ENCODE results near the gene CCDC146.
"Not testable (repeated sequence)": the region's sequence is repeated elsewhere in the genome, so short reads cannot be mapped to it uniquely, and the experiment has no call there.

CCDC146 gene

DNA sequence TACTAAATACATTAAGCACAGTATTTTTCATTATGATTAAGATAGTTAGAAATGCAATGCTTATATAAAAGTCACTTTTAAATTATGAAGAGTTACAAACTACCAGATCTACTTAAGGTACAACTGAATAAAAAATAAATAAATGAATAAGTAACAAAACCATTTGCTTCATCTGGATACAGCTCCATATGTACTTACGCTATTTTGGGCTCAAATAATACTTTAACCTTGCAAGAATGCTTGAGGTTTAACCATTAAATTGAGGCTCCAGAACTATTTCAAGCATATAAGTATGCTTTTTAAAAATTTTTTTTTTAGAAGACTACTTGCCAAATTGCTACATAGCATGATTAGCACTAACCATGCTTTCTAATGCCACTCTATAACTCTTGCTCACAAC lies 14.1 kb upstream of the CCDC146 start:
- H3K9me3 Mint-ChIP-seq; H3K27me3 Mint-ChIP-seq; H3K27ac Mint-ChIP-seq; intact Hi-C loops (cut with micrococcal nuclease); H3K4me3 Mint-ChIP-seq; H3K4me1 Mint-ChIP-seq (ENCODE audit: low read depth); H3K36me3 Mint-ChIP-seq (ENCODE audit: low read depth): not testable (repeated sequence)

DNA sequence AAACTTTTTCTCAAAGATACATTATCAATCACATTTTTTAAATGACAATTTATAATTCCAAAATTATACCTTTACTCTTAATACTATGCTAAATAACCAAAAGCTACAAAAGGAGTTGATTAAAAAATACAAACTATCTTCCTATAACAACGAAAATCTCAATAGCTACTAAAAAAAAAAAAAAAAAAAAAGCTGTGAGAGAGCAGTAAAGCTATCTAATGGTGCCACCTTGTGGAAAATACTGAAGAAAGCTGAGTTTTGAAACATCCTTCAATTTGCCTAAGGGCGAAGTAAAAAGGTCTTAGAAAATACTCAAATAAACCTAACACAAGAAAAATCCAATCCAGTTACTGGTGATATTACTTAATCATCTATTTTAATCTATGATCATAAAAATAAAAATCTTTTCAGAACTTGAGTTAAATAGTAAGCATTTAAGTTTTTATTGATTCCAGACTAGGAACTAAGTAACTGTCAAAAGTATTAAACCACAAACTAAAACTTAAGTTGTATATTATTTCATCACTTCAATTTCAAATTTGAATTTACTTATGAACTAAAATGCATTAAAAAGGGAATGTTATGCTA lies 9.6 kb upstream of the CCDC146 start:
- intact Hi-C loops (cut with micrococcal nuclease); H3K36me3 Mint-ChIP-seq (ENCODE audit: low read depth); H3K4me3 Mint-ChIP-seq; H3K27me3 Mint-ChIP-seq; H3K27ac Mint-ChIP-seq; H3K4me1 Mint-ChIP-seq (ENCODE audit: low read depth); H3K9me3 Mint-ChIP-seq: not testable (repeated sequence)

DNA sequence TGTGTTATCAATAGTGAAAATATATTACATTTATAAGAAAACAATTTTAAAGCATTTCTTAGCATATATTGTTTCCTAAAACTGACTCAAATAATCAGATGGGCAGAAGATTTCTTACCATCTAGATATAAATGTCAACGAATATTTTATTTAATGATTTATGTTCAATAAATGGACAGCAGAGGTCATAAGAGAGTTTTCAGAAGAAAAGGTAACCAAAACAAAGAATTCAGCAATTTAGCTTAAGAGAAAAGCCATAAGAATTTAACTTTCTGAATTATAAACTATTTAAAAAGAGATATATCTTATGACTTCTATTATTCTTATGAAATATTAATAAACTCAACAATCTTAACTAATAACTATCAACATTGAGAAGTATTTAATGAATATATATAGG lies 3.1 kb downstream of the CCDC146 start:
- intact Hi-C loops (cut with micrococcal nuclease): loop anchor here (5.0 kb wide), 1 partner anchor 207 kb away; no protein-coding TSS in a partner anchor
- H3K36me3 Mint-ChIP-seq (ENCODE audit: low read depth); H3K27me3 Mint-ChIP-seq; H3K4me3 Mint-ChIP-seq; H3K27ac Mint-ChIP-seq; H3K9me3 Mint-ChIP-seq: not testable (repeated sequence)
- peaks cover 36% of the 10 kb centered on the region for H3K4me1 Mint-ChIP-seq (ENCODE audit: low read depth)

DNA sequence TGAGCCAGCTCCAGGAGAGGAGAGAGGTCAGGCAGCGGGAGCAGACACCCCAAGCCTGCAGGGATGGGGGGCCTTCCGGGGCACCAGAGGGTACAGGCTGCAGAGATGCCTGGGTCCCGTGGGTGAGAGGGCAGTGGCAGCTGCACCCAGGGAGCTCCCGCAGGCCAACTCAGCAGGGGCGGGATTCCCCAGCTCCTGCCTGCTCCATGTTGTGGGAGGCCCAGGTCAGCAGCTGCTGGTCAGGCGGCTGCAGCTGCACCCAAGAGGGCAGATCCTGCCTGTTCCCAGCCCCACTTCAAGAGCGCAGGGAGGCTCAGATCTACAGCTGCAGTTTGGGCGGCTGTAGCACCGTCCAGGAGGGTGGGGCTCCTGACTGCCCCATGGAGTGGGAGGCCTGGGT lies 4.6 kb downstream of the CCDC146 start:
- peak overlapping the region; percentile 58 for H3K4me3 Mint-ChIP-seq
- not testable (repeated sequence) for H3K36me3 Mint-ChIP-seq (ENCODE audit: low read depth); H3K9me3 Mint-ChIP-seq; H3K27me3 Mint-ChIP-seq
- peak overlapping the region; percentile 73 for H3K27ac Mint-ChIP-seq
- peaks cover 32% of the 10 kb centered on the region for H3K4me1 Mint-ChIP-seq (ENCODE audit: low read depth)
- intact Hi-C loops (cut with micrococcal nuclease): loop anchor here (2.0 to 5.0 kb wide), 2 partner anchors 120 to 205 kb away; no protein-coding TSS in a partner anchor

DNA sequence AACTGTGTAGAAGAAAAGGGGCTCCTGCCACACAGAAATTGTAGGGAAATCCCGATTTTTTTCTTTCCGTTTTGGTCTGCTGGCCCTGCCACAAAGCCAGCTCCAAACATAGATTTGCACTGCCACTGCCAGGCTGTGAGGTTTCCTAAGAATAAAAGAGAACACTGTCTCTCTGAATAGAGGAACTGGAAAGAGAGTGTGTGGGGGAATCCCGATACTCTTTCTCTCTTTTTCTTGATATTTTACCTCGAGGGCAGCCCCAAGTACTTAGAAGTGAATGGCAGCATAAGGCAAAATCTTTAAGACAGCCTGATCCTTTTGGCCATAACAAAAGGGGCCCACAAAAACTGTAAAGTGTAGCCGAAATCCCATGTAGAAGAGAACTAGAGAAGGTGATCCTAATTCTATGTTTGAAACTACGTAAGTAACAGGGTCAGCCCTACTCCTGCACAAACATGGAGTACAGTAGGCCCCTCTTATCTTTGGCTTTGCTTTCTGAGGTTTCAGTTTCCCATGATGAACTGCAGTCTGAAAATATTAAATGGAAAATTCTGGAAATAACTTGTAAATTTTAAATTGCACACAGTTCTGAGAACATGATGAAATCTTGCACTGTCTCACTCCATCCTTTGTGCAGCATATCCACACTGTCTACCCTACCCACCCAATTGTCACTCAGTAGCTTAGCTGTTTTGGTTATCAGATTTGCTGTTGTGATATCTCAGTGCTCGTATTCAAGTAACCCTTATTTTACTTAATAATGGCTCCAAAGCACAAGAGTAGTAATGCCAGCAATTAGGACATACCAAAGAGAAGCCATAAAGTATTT lies 6.4 kb downstream of the CCDC146 start:
- not testable (repeated sequence) for H3K9me3 Mint-ChIP-seq; H3K27me3 Mint-ChIP-seq; H3K4me3 Mint-ChIP-seq; H3K36me3 Mint-ChIP-seq (ENCODE audit: low read depth)
- H3K4me1 Mint-ChIP-seq (ENCODE audit: low read depth): peaks cover 27% of the 10 kb centered on the region
- intact Hi-C loops (cut with micrococcal nuclease): loop anchor here (5.0 kb wide), 1 partner anchor 204 kb away; no protein-coding TSS in a partner anchor
- H3K27ac Mint-ChIP-seq: peak overlapping the region; percentile 71

DNA sequence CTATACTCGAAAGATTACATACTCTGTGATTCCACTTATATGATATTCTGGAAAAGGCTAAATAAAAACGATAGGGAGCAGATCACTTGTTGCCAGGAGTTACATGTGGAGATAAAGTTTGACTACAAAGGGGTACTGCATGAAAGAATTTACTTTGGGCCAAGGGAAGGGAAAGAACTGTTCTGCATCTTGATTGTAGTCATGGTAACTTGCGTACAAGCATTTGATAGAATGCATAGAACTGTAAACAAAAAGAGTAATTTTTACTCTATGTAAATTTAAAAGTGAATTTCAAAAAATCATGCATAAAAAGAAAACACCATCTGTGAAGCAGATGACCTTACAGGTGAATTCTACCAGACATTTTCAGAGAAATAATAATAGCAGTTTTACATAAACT lies 9.4 kb downstream of the CCDC146 start:
- H3K27ac Mint-ChIP-seq; H3K27me3 Mint-ChIP-seq; H3K36me3 Mint-ChIP-seq (ENCODE audit: low read depth): not testable (repeated sequence)

DNA sequence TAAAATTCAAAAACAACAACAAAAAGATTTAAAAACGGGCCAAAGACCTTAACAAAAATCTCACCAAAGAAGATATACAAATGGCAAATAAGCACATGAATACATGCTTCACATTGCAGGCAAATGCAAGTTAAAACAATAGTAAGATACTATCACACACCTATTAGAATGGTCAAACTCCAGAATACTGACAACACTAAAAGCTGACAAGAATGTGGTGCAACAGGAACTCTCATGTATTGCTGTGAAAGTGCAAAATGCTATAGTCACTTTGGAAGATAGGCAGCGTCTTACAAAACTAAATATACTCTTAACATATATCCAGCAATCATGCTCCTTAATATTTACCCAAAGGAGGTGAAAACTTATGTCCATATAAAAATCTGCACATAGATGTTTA lies 16.3 kb downstream of the CCDC146 start:
- H3K4me1 Mint-ChIP-seq (ENCODE audit: low read depth): peaks cover 11% of the 10 kb centered on the region
- H3K27me3 Mint-ChIP-seq; H3K36me3 Mint-ChIP-seq (ENCODE audit: low read depth); H3K27ac Mint-ChIP-seq; H3K4me3 Mint-ChIP-seq; intact Hi-C loops (cut with micrococcal nuclease); H3K9me3 Mint-ChIP-seq: not testable (repeated sequence)

More for the DNA sequence above, 9.4 kb downstream of the CCDC146 start:
- H3K4me3 Mint-ChIP-seq; intact Hi-C loops (cut with micrococcal nuclease); H3K9me3 Mint-ChIP-seq: not testable (repeated sequence)
- peaks cover 23% of the 10 kb centered on the region for H3K4me1 Mint-ChIP-seq (ENCODE audit: low read depth)

DNA sequence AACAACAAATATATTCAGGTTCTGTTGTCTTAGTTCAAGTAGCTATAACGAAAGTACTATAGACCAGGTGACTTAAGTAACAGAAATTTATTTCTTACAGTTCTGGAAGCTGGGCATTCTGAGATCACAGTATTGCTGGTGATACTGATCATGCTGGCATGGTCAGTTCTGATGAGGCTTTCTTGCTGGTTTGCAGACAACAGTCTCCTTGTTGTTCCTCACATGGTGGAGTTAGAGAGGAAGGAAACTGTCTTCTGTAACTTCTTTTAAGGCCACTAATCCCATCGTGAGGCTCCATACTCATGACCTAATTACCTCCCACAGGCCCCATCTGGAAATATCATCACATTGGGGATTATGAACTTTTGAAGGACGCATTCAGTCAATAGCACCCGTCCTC lies 17.9 kb downstream of the CCDC146 start:
- H3K36me3 Mint-ChIP-seq (ENCODE audit: low read depth); H3K4me3 Mint-ChIP-seq; H3K4me1 Mint-ChIP-seq (ENCODE audit: low read depth); H3K27me3 Mint-ChIP-seq; H3K27ac Mint-ChIP-seq; intact Hi-C loops (cut with micrococcal nuclease): not testable (repeated sequence)
- H3K9me3 Mint-ChIP-seq: peaks cover 15% of the 10 kb centered on the region

DNA sequence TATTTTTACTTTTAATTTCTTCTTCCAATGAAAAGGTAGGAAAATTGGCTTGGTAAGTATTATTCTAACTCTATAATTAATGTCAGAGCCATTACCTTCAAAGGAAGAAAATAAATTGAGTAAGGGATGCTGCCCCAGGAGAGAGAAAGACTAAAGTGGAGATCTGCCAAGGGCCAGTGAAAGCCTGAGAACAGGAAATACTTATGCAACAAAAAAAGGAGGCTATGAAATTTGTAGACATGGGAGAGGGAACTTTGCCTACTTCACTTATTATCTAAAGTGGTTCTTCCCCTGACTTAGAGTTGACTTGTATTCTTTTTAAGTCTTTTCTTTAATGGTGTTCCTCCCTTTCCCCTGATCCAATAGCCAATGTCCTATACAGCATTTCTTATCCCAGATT lies 29.8 kb downstream of the CCDC146 start:
- H3K27me3 Mint-ChIP-seq; H3K9me3 Mint-ChIP-seq; H3K4me3 Mint-ChIP-seq; intact Hi-C loops (cut with micrococcal nuclease): not testable (repeated sequence)
- peaks cover 16% of the 10 kb centered on the region for H3K36me3 Mint-ChIP-seq (ENCODE audit: low read depth)
- peaks cover 26% of the 10 kb centered on the region for H3K4me1 Mint-ChIP-seq (ENCODE audit: low read depth)
- H3K27ac Mint-ChIP-seq: peak overlapping the region; percentile 67

DNA sequence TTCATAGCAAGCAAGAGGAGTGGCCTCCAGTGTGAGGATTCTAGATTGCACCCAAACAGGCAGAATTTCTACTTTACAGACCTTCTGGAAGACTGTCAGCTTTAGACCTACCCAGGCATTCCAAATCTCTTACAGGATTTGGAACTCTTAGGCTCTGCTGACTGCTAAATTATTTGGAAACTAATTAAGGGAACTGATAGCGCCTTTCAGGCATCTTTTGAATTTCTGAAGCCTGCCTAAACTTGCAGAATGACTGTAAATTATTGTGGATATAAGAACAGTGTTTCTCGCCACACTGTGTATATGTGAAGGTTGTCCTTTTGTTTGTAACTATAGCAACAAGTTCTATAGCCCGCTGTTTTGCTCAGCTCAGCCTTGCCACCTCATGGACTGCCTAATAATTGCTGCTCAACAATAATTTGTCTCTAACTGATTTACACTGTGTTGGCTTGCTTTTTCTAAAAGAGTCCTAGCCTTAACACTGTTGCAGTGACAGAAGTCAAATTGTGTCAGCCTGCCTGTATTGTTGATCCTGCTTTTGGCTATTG lies 32.6 kb downstream of the CCDC146 start:
- H3K36me3 Mint-ChIP-seq (ENCODE audit: low read depth); H3K27me3 Mint-ChIP-seq; H3K9me3 Mint-ChIP-seq; intact Hi-C loops (cut with micrococcal nuclease); H3K4me3 Mint-ChIP-seq: not testable (repeated sequence)
- Mint-ChIP-seq H3K27ac (peak overlapping the region; percentile 52), H3K4me1 (ENCODE audit: low read depth) (peaks cover 34% of the 10 kb centered on the region)

DNA sequence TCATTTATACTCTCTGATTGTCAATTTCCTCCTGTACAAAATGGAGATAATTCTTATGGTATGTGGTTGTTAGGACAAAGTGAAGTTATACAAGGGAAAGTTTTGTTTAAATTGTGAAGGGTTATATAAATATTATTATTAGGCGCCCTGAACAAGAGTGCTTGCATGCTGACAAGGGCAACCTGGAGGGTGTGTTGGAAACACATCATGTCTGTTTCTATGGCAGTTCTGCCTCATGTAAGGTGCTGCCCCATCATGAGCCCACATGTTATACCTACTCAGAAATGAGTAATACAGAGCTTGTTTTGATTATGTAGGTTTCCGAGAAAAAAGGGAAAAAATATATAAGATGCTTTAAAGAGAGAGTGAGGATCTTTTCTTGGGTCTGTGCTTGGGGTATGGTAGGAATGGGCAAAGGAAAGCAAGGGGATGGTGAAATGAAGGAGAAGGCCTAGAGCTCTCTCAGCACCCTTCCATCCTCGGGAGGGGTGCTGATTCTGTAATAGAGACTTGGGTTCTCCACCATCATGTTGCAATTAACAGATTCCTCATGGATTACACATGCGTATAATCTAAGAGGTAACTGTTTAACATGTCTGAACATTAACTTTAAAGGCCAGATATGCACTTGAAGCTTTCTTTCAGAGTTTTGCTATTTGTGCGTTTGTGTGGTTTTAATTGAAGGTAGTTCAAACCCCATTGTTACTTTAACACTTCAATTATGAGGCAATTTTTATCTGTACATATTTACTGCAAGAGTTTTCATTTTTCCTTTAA lies 33.4 kb downstream of the CCDC146 start:
- H3K4me1 Mint-ChIP-seq (ENCODE audit: low read depth): peaks cover 34% of the 10 kb centered on the region
- peak overlapping the region; percentile 52 for H3K27ac Mint-ChIP-seq
- H3K27me3 Mint-ChIP-seq; H3K4me3 Mint-ChIP-seq; intact Hi-C loops (cut with micrococcal nuclease); H3K36me3 Mint-ChIP-seq (ENCODE audit: low read depth); H3K9me3 Mint-ChIP-seq: not testable (repeated sequence)

DNA sequence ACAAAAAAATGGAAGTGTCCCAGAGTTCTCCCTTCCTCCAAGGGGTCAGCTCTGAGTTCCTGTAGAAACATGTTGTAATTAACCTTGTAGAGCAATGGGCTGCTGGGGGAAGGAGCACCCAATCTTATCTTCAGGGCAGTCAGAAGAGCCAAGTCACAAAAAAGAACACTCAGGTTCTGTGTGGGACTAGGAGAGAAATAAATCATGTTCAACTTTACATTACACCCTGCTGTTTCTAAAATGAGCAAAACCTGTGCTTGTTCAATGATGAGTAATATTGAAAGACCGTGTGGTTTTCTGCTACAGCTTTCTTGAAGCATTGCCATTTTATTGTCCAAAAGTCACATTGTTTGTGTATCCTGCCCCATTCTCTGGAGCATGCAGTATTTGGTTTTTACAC lies 34.6 kb downstream of the CCDC146 start:
- H3K36me3 Mint-ChIP-seq (ENCODE audit: low read depth); H3K4me3 Mint-ChIP-seq; H3K9me3 Mint-ChIP-seq; H3K27me3 Mint-ChIP-seq; intact Hi-C loops (cut with micrococcal nuclease): not testable (repeated sequence)
- peak overlapping the region; percentile 78 for H3K27ac Mint-ChIP-seq
- peaks cover 26% of the 10 kb centered on the region for H3K4me1 Mint-ChIP-seq (ENCODE audit: low read depth)

DNA sequence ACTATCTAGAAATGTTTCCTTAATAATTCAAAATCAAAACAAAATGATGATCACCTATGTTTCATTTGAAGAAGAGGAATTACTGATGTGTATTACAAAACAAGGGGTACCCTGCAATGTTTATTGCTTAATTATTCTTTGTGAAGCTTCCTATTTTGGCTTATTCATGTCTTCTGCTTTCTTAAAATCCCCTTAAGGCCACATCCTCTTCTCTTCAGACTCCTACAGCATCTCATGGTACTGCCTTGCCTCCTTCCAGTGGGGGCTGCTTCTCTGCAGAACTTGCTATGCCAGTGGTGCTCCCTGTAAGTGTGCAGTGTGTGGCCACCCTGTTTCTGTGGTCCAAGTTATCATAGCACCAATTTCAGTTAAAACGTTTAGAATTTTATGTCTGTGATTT lies 35.0 kb downstream of the CCDC146 start:
- Mint-ChIP-seq H3K27ac (peak overlapping the region; percentile 78), H3K36me3 (ENCODE audit: low read depth) (no peaks in the 10 kb centered on the region), H3K27me3 (no peaks in the 10 kb centered on the region), H3K4me1 (ENCODE audit: low read depth) (peaks cover 22% of the 10 kb centered on the region), H3K9me3 (no peaks in the 10 kb centered on the region), H3K4me3 (peak overlapping the region; percentile 24)
- intact Hi-C loops (cut with micrococcal nuclease): no loop called here

DNA sequence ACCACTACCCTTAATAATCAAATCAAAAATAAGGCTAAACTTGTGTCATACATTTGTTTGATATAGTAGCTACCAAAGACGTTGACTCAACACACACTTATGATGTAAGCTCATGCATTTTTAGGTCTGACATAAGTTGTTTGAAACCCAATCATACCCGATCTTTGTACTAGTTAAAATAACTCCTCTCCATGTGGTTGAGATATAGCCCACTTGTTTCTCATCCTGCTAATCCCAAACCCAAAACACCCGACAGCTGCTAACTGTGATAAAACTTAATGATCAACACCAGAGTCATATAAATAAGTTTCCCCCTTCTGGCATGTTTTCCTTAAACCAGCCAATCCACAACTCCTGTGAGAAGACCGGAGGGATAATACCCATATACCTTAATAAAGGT lies 48.7 kb downstream of the CCDC146 start:
- H3K36me3 Mint-ChIP-seq (ENCODE audit: low read depth); H3K9me3 Mint-ChIP-seq; H3K27me3 Mint-ChIP-seq; intact Hi-C loops (cut with micrococcal nuclease); H3K4me1 Mint-ChIP-seq (ENCODE audit: low read depth); H3K4me3 Mint-ChIP-seq; H3K27ac Mint-ChIP-seq: not testable (repeated sequence)
